Measurements from ENCODE around the gene SEL1L3. TPM values are rescaled to one million over a fixed set of nuclear protein-coding genes. Genes with fewer than 3 reads are reported as not detected.

SEL1L3 gene
- total and polyA plus RNA-seq, 2 donors (not counting 1 experiment from before 2014, with no cell fraction given): 120 to 280 TPM

DNA sequence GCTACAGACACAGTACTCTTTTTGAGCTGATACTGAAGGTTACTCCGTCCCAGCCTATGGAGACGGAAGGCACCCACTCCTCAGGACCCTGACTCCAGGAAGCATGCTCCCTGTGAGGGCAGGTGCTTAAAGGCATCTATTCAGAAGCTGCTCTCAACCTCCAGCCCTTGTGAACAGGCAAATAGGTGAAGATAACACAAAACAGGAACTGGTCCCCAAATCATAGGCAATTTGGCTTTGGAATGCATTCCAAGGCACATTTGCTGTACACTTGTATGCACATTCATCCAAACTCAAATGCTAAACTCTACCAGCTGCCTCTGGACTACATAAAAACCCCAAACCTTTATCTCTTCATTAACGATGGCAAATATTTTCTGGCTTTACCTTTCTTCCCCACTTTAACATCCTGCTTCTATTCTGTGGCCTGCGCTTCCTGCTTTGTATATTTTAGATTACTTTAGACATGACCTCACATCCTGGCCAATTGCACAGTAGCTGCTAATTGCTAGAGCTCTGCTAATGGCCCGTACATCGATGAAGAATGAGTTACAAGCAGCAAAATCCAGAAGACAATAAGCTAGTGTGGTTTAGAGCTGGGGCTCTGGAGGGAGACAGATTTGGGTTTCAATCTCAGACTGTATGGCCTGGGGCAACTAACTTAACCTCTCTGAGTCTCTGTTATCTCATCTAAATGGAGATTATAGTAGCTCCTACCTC, 3.2 kb downstream of the SEL1L3 start:
- H3K4me3 Mint-ChIP-seq: peak overlapping the region; percentile 93
- H3K27me3 Mint-ChIP-seq: no peaks in the 10 kb centered on the region
- 42% methylated on average over 4 of the region's 6 CpGs for WGBS (ENCODE audit: insufficient coverage)
- TF ChIP-seq CTCF (IDR thresholded peaks at IDR 0.05) (no peak), EZH2 (IDR thresholded peaks at IDR 0.05; ENCODE audit: borderline replicate concordance, insufficient read depth, low read depth, low read length, poor library complexity, severe bottlenecking) (no peak)
- no peaks in the 10 kb centered on the region for H3K27me3 ChIP-seq (replicated peaks in 1 of 4; ENCODE audit: control extremely low read depth in 1 of 4, control insufficient read depth in 3 of 4, insufficient read depth in 4 of 4, low read length in 3 of 4)
- H3K9me3 ChIP-seq (ENCODE audit: control extremely low read depth in 1 of 3, control insufficient read depth in 2 of 3, insufficient read depth in 1 of 3, low read length in 2 of 3): no peaks in the 10 kb centered on the region
- H3K4me3 ChIP-seq (ENCODE audit: control extremely low read depth in 1 of 5, extremely low read depth in 1 of 5, insufficient read depth in 1 of 5, low read depth in 2 of 5, low read length in 4 of 5): peak overlapping the region; percentile 9 to 90 (median 80)
- peak overlapping the region; percentile 82 for H3K9ac ChIP-seq (ENCODE audit: low read length)
- intact Hi-C loops (cut with micrococcal nuclease): loop anchor here (1.0 to 10.0 kb wide), 8 partner anchors 16 to 1133 kb away; partner anchors contain the start of genes RBPJ, SMIM20 and TBC1D19
- ChIA-PET POLR2A (interaction anchor here (1.0 to 1.6 kb wide), 5 partner anchors 14 to 460 kb away, joined by 3 to 22 read pairs (median 5); partner anchors contain the start of gene SMIM20), CTCF (interaction anchor here (0.7 to 4.2 kb wide), 13 partner anchors 9 to 551 kb away, joined by 3 to 29 read pairs (median 5); partner anchors contain the start of gene SMIM20)
- peaks cover 78 to 79% of the 10 kb centered on the region in 2 donors for H3K4me1 ChIP-seq (ENCODE audit: control insufficient read depth in 2 of 2, insufficient read depth in 2 of 2, low read length in 2 of 2)
- H3K79me2 ChIP-seq (ENCODE audit: control insufficient read depth, insufficient read depth, low read length): peaks cover 94% of the 10 kb centered on the region
- peak overlapping the region; percentile 78 for H3K4me2 ChIP-seq (replicated peaks; ENCODE audit: low read depth, low read length, poor library complexity, severe bottlenecking)
- DNase-seq: peak; percentile 76
- peak overlapping the region; percentile 49 for H2AFZ ChIP-seq (ENCODE audit: insufficient read depth, low read depth, low read length, poor library complexity, severe bottlenecking)
- H3K9me3 Mint-ChIP-seq (ENCODE audit: insufficient read depth): no peaks in the 10 kb centered on the region
- peaks cover 41% of the 10 kb centered on the region for H4K20me1 ChIP-seq (ENCODE audit: control insufficient read depth, insufficient read depth, low read length, poor library complexity, severe bottlenecking)
- peak overlapping the region; percentile 95 for H3K27ac Mint-ChIP-seq
- peak; percentile 50 for ATAC-seq (ENCODE audit: low read depth)
- peak overlapping the region; percentile 86 to 88 for H3K27ac ChIP-seq (ENCODE audit: low read length in 2 of 2)
- H3K36me3 ChIP-seq (replicated peaks in 1 of 2; ENCODE audit: control extremely low read depth in 1 of 2, control insufficient read depth in 1 of 2, extremely low read depth in 1 of 2, insufficient read depth in 2 of 2, low read length in 1 of 2): peaks cover 0 to 23% of the 10 kb centered on the region in 2 experiments
- H3K4me1 Mint-ChIP-seq: peaks cover 81% of the 10 kb centered on the region
